ENCODE measurements around the gene CHMP4B.

The CHMP4B gene

DNA sequence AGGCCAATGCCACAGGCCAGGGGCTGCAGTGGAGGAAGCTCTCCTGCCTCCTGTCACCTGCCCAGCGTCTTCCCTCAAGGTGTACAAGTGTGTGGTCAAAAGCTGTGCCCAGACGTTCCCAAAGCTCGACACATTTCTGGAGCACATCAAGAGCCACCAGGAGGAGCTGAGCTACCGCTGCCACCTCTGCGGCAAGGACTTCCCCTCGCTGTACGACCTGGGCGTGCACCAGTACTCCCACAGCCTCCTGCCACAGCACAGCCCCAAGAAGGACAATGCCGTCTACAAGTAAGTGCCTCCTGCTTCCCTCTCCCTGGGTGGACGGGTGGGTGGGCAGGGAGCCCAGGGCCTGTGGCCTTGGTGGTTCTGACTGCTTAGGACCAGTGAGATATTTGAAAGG is 41.1 kb upstream of the CHMP4B start:
- DNase-seq (ENCODE audit: low read depth), result no peak
- H3K4me3 ChIP-seq (ENCODE audit: low read length), result no peak overlapping the region
- TF ChIP-seq, protein P1, sequence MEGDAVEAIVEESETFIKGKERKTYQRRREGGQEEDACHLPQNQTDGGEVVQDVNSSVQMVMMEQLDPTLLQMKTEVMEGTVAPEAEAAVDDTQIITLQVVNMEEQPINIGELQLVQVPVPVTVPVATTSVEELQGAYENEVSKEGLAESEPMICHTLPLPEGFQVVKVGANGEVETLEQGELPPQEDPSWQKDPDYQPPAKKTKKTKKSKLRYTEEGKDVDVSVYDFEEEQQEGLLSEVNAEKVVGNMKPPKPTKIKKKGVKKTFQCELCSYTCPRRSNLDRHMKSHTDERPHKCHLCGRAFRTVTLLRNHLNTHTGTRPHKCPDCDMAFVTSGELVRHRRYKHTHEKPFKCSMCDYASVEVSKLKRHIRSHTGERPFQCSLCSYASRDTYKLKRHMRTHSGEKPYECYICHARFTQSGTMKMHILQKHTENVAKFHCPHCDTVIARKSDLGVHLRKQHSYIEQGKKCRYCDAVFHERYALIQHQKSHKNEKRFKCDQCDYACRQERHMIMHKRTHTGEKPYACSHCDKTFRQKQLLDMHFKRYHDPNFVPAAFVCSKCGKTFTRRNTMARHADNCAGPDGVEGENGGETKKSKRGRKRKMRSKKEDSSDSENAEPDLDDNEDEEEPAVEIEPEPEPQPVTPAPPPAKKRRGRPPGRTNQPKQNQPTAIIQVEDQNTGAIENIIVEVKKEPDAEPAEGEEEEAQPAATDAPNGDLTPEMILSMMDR (conservative IDR thresholded peaks at IDR 0.05; ENCODE audit: low read depth, low read length), result no peak

DNA sequence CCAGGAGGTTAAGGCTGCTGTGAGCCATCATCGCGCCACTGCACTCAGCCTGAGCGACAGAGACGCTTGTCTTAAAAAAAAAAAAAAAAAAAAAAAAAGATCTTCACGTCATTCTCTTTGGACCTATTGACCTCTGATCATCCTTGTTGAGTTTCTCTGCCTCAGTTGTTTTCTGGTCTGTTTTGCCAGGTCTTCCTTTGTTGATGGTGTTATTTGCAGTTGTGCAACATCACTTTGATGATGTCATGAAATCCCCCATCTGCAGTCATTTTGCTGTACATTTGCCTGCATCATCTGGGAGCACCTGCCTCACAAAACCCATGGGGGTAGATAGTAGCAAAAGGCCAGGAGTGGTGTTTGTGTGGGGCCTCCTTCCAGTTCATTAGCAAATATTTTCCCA is 39.2 kb upstream of the CHMP4B start:
- TF ChIP-seq, protein P1 (conservative IDR thresholded peaks at IDR 0.05; ENCODE audit: low read depth, low read length), result no peak

DNA sequence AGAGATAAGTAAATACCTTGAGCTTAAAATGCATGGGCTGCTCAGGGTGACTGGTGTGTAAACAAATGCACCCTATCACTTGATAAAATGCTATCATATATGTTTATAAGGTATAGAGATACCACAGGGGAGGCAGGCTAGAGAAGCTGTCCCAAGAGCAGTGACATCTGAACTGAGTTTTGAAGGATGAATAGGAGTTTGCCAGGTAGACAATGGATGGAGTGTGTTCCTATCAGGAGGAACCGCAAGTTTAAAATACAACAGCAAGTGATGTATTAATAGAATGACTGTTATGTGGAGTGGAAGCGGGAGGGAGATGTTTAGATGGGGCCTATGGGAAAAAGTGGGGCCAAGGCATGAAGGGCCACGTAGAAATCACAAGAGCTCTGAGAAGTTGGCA is 38.7 kb upstream of the CHMP4B start:
- no peak for DNase-seq (ENCODE audit: low read depth)
- TF ChIP-seq, protein P1 (conservative IDR thresholded peaks at IDR 0.05; ENCODE audit: low read depth, low read length), result no peak
- no peak overlapping the region for H3K4me3 ChIP-seq (ENCODE audit: low read length)

More for the DNA sequence above, 39.2 kb upstream of the CHMP4B start:
- no peak overlapping the region for H3K4me3 ChIP-seq (ENCODE audit: low read length)
- DNase-seq (ENCODE audit: low read depth), result no peak

DNA sequence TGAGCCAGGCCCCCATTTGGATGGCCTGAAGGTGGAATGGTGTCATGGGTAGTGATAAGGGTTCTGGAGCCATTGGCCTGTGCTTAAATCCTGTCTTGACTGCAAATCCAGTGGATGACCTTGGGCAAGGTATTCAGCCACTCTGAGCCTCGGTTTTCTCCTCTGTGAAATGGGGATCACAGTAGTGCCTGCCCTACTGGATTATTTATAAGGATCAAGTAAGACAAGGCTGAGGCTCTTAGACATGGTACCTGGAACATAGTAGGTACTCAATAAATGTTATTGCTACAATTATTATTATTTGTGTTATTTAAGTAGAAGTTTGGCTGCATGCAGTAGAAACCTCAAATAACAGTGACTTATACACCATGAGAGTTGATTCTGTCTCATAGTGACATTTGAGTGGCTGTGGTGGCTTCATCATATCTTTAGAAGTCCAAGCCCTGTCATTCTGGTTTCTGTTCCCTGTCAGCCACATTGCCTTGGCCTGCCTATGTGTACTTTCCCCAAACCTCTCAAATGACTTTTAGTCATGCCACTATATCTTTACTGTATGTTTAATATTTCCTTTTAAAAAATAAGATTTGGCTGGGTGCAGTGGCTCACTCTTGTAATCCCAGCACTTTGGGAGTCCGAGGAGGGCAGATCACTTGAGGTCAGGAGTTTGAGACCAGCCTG is 37.6 kb upstream of the CHMP4B start:
- H3K4me3 ChIP-seq (ENCODE audit: low read length), result no peak overlapping the region
- DNase-seq (ENCODE audit: low read depth), result no peak
- TF ChIP-seq, protein P1 (conservative IDR thresholded peaks at IDR 0.05; ENCODE audit: low read depth, low read length), result no peak

DNA sequence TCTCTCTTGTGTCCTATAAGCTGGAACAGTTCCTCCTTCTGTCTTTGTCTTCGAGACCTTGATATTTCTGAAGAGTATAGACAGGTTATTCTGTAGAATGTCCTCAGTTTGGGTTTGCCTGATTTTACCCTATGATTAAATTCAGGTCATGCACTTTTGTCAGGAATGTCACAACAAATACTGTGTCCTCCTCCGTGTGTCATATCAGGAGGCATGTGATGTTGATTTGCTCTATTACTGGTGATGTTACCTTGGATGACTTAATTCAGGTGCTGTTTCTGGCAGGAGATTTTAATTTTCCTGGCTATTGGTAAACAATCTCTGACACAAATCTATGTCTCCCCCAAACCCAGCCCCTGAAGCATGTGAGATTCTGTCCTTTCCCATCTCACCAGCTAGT is 33.3 kb upstream of the CHMP4B start:
- TF ChIP-seq, protein P1 (conservative IDR thresholded peaks at IDR 0.05; ENCODE audit: low read depth, low read length), result no peak
- DNase-seq (ENCODE audit: low read depth), result no peak
- no peak overlapping the region for H3K4me3 ChIP-seq (ENCODE audit: low read length)

DNA sequence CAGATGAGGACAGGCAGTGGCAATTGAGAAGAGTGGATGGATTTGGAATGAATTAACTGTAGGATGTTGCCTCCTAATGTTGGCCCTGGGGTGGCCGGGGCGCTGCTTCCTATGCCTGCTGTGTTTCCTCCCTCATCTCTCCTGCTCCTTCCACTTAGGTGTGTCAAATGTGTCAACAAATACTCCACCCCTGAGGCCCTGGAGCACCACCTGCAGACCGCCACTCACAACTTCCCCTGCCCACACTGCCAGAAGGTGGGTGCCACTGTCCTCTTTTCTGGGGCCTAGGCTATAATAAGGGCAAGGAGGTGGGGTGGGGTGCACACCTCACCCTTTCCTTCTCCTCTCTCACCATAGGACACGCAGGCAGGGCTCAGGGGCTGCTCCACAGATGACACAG is 30.0 kb upstream of the CHMP4B start:
- DNase-seq (ENCODE audit: low read depth), result no peak
- H3K4me3 ChIP-seq (ENCODE audit: low read length), result no peak overlapping the region
- TF ChIP-seq, protein P1 (conservative IDR thresholded peaks at IDR 0.05; ENCODE audit: low read depth, low read length), result no peak

DNA sequence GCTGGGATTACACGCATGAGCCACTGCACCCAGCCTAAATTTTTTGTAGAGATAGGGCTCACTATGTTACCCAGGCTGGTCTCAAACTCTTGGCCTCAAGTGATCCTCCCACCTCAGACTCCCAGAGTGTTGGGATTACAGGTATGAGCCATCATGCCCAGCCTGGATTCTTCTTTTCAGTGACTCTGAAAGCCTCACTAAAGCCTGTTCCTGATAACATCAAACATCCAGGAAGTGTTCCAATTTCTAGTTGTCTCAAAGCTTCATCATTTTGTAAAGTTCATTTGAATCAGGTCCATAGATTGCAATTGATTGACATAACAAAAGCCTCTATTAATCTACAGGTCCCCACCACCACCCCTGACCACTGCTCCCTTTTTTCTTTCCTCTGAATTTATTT is 29.2 kb upstream of the CHMP4B start:
- no peak overlapping the region for H3K4me3 ChIP-seq (ENCODE audit: low read length)
- DNase-seq (ENCODE audit: low read depth), result no peak
- TF ChIP-seq, protein P1 (conservative IDR thresholded peaks at IDR 0.05; ENCODE audit: low read depth, low read length), result no peak

Measured in retinal pigment epithelial cell (primary cell).